ENCODE data around the gene TSACC.

GRCh38 chr1:156368889-156369684, 30.8 kb downstream of the TSACC start, which contains the start of gene RHBG:
- no peak for TF ChIP-seq CTCF (IDR thresholded peaks at IDR 0.05; ENCODE audit: low read depth, low read length)
- no peak for TF ChIP-seq MYC (IDR thresholded peaks at IDR 0.05; ENCODE audit: low read depth, low read length)
